Stimulated activated CD4-positive, alpha-beta T cell treated with anti-CD3 and anti-CD28 coated beads, Interleukin-12 subunit alpha, Interleukin-12 subunit beta, amount 100 ng/mL, for 4 hours (primary cell): ENCODE measurements around the gene PRR23A.
"Not testable (repeated sequence)": the region's sequence is repeated elsewhere in the genome, so short reads cannot be mapped to it uniquely, and the experiment has no call there.

Experiments used
- DNase-seq: peaks from one replicate; pipeline ENCODE4 v3.0.0-alpha.2; 2020

Gene PRR23A

GRCh38 chr3:139006051-139006716 lies at the start of gene PRR23A:
TSS of gene PRR23A (minus strand) at chr3:139006268. CDS start at chr3:139006268, 0 bp downstream.
- no peak for DNase-seq

DNA sequence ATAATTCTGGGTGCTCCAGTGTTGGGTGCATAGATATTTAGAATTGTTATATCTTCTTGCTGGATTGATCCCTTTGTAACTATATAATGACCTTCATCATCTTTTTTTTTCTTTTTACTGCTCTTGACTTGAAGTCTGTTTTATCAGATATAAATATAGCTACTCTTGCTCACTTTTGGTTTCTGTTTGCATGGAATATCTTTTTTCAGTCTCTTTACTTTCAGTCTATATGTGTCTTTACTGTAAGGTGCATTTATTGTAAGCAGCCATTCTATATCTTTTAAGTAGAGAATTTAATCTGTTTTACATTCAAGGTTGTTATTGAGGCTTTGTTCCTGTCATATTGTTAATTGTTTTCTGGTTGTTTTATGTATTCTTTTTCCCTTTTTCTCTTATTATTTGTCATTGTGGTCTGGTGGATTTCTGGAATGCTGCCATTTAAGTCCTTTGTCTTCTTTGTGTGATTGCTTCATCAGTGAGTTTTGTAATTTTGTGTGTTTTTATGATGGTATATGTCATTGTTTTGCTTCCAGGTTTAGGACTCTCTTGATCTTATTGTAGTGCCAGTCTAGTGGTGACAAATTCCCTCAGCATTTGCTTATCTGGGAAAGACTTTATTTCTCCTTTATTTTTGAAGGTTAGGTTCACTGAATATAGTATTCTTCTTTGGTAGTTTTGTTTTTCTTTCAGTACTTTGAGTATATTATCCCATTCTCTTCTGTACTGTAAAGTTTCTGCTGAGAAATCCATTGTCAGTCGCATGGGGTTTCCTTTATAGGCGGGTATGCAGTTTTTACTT lies 46.9 kb upstream of the PRR23A start:
- DNase-seq, result no peak

GRCh38 chr3:139044366-139045210 lies 38.5 kb upstream of the PRR23A start, which contains the start of gene PRR23C:
TSS of gene PRR23C (minus strand) at chr3:139044892. CDS start at chr3:139044620, 272 bp downstream.
- DNase-seq, result no peak

DNA sequence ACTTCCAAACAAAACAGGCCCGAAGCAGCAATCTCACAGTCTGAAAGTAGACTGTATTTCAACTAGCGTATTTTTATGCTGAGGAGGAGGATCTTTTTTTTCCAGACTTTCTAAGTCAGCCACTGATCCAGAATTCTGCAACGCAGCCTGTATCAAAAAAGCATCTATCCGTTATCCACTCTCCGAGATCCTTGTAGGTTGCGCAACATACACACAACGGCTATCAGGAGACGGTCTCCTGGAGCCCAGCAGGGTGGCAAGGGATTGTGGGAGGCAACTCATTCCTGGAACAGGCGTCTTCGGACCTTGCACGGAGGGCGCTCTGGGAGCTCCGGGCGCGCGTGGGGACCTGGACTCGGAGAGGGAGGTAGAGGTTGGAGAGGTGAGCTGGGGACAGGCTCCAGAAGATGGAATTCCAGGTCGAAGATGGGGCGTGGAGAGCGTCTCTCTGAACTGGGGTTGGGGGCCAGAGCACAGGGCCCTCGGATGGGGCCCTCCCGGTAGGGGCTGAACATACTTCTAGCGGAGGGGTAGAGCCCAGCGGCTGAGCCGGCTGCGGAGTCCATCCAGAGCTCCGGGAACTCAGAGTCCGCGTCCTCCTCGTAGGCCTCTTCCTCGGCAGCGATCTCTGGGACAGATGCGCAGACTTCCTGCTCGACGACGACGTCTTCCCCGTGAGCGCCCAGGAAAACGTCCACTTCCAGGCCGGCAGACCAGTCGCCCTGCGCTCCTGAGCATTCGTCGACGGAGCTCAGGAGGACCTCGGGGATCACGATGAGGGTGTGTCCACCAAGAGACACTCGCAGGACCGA lies 37.7 kb upstream of the PRR23A start:
- DNase-seq, result no peak

DNA sequence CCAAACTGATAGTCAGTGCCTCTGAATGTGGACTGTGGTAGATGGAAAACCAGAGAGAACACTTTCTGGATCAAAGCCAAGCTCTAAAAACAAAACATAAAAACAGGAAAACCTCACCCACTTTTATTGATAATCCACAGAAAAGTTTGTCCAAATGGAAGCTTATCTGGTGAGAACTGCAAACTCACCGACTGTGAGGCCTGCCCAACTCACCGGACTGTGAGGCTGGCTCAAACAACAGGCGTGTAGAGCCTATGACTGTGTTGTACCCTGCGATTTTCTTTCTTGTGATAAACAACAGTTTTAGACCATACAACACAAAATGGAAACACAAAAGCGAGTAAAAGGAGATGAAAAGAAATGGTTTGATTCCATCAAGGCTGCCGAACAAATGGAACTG lies 31.4 kb upstream of the PRR23A start:
- no peak for DNase-seq

GRCh38 chr3:139032326-139033002 lies 26.4 kb upstream of the PRR23A start:
- DNase-seq, result no peak

- DNase-seq, result not testable (repeated sequence)
Measured at GRCh38 chr3:139030576-139030975, 24.5 kb upstream of the PRR23A start.

- no peak for DNase-seq
Measured at GRCh38 chr3:139024968-139025367, 18.9 kb upstream of the PRR23A start.

DNA sequence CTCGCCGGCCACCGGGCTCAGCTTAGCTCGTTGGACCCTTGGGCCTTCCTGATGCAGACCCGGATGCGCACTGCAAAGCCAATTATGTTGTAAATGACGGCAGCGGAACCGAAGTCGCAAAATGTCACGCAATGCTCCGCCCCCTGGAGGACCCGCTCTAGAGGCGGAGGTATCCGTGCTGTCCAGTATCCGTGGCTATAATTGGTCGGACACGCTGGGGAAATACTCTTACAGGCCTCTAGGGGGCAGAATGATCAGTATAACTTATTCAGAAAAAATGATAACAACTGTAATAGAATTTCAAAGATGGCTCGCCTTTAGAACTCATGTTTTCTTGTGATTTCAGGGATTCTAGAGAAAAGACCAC lies 14.8 kb upstream of the PRR23A start, which contains the start of gene PRR23B:
TSS of gene PRR23B (minus strand) at position 59 of the 367 bp plus-strand sequence. CDS start 265 bp downstream, outside the sequence.
- DNase-seq, result no peak

- no peak for DNase-seq
Measured at GRCh38 chr3:139020036-139020867, 14.2 kb upstream of the PRR23A start.

- DNase-seq, result no peak
Measured at GRCh38 chr3:139016430-139017048, 10.5 kb upstream of the PRR23A start.

- no peak for DNase-seq
Measured at GRCh38 chr3:139005356-139005993, 593 bp downstream of the PRR23A start.

- no peak for DNase-seq
Measured at GRCh38 chr3:138995706-138996105, 10.4 kb downstream of the PRR23A start.

GRCh38 chr3:138987181-138987580 lies 18.9 kb downstream of the PRR23A start:
- no peak for DNase-seq

- no peak for DNase-seq
Measured at GRCh38 chr3:138985932-138986331, 20.1 kb downstream of the PRR23A start.

DNA sequence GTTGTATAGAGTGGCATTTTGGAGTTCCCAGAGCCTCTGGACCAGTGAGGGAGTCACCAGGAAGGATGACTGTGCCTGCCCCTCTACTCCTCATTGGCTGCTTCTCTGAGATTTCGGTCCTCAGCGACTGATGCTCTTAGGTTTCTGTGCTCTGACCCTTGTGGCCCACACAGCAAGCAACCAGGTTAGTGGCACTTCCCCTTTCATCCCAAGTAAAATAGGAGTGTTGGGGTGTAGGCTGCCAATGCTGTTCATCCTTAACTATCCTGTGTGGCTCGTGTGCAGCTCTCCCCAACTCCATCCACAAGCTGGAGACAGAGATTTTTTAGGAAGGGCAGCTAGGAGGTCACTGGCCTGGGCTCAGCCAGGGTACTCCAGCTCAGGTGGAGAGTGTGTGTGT lies 21.3 kb downstream of the PRR23A start:
- DNase-seq, result no peak

DNA sequence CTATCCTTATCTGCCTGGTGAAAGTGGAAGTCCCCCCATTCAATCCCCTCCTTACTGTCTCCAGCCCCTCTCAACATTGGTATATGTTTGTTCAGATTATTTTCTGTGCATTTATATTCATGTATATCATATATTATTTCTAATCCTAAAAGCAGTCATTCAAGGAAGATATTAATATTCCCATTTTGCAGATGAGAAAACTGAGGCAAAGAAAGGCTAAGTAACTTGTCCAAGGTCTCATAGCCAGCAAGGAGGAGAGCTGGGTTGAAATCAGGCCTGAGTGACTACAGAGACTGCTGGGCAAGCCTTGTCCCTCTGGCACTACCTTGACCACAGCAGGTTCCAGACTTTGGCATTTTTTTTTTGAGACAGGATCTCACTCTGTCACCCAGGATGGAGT lies 30.0 kb downstream of the PRR23A start:
- DNase-seq, result no peak

- DNase-seq, result no peak
Measured at GRCh38 chr3:138975351-138975750, 30.7 kb downstream of the PRR23A start.

- DNase-seq, result no peak
Measured at GRCh38 chr3:138974462-138974861, 31.6 kb downstream of the PRR23A start.

GRCh38 chr3:138972941-138973340 lies 33.1 kb downstream of the PRR23A start:
- DNase-seq, result no peak
